HUES48 (cell line): ENCODE results near the gene TRIO.
"Not testable (repeated sequence)": the region's sequence is repeated elsewhere in the genome, so short reads cannot be mapped to it uniquely, and the experiment has no call there.

Source experiments
- H3K27ac ChIP-seq: one replicate; pipeline ENCODE4 v1.7.0; 2013; ENCODE audit warnings: low read depth, low read length, inconsistent platforms
- H3K27me3 ChIP-seq: 2 replicates; pipeline ENCODE4 v1.6.1; 2013; ENCODE audit warnings: mild to moderate bottlenecking, low read length; ENCODE audit not compliant: control insufficient read depth, insufficient read depth
- H3K36me3 ChIP-seq: 2 replicates; pipeline ENCODE4 v1.6.1; 2013; ENCODE audit warnings: low read length; ENCODE audit not compliant: control insufficient read depth, insufficient read depth
- H3K4me1 ChIP-seq: 2 replicates; pipeline ENCODE4 v1.6.1; 2013; ENCODE audit warnings: mild to moderate bottlenecking, low read length; ENCODE audit not compliant: control insufficient read depth, insufficient read depth
- H3K4me3 ChIP-seq: 2 replicates; pipeline ENCODE4 v1.5.1; 2013; ENCODE audit warnings: mild to moderate bottlenecking, low read depth, low read length
- H3K9ac ChIP-seq: 2 replicates; pipeline ENCODE4 v1.6.1; 2013; ENCODE audit warnings: mild to moderate bottlenecking, low read depth, low read length, moderate library complexity
- H3K9me3 ChIP-seq: 2 replicates; pipeline ENCODE4 v1.6.1; 2013; ENCODE audit warnings: low read length; ENCODE audit not compliant: control insufficient read depth, insufficient read depth

Gene TRIO

DNA sequence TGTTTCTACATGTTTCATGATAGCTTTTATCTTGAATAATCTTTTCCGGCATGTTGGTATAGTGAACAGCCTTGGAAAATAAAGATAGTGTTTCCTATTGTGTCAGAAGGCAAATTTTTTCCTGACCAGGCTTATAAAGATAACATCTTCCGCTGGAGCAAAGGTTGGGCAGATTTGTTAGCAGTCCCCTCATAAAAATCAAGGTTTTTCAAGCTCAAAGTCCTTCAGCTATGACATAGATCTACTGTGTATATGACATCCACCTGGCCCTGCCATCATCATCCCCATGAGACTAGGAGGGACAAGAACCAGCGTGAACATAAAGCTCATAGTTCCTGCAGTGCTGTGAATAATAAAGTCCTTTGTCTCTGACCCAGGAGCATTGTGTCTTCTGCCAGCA is 408.1 kb downstream of the TRIO start:
- no peaks in the 10 kb centered on the region for H3K36me3 ChIP-seq
- no peak overlapping the region for H3K27ac ChIP-seq
- no peak overlapping the region for H3K9ac ChIP-seq
- H3K27me3 ChIP-seq, result no peaks in the 10 kb centered on the region
- H3K4me1 ChIP-seq, result no peaks in the 10 kb centered on the region
- no peaks in the 10 kb centered on the region for H3K9me3 ChIP-seq
- no peak overlapping the region for H3K4me3 ChIP-seq

DNA sequence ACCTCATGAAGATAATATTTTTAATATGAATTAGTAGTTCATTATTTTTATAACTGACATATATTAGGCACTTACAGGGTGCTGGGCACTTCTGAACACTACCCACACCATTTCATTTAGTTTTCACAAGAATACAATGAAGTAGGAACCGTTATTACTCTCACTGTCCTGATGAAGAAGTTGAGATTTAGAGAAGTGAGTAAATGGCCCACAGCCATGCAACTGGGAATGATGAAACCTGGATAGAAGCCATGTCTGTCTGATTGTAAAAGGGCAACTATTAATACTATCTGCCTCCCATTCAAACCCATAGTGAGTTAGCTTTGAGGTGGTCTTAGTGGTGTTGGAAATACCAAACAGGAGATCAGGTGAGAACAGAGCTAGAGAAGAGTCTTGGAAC is 408.9 kb downstream of the TRIO start:
- Histone ChIP-seq H3K27me3 (no peaks in the 10 kb centered on the region), H3K9me3 (no peaks in the 10 kb centered on the region), H3K27ac (no peak overlapping the region), H3K4me3 (no peak overlapping the region), H3K4me1 (no peaks in the 10 kb centered on the region), H3K36me3 (no peaks in the 10 kb centered on the region), H3K9ac (no peak overlapping the region)

DNA sequence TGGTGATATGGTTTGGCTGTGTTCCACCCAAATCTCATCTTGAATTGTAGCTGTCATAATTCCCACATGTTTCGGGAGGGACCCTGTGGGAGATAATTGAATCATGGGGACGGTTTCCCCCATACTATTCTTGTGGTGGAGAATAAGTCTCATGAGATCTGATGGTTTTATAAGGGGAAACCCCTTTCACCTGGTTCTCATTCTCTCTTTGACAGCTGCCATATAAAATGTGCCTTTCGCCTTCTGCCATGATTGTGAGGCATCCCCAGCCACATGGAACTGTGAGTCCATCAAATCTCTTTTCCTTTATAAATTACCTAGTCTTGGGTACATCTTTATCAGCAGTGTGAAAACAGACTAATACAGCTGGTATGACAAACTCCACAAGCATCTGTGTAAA is 411.1 kb downstream of the TRIO start:
- H3K4me1 ChIP-seq, H3K36me3 ChIP-seq, H3K4me3 ChIP-seq, H3K9ac ChIP-seq, H3K9me3 ChIP-seq, H3K27me3 ChIP-seq, H3K27ac ChIP-seq: not testable (repeated sequence)

DNA sequence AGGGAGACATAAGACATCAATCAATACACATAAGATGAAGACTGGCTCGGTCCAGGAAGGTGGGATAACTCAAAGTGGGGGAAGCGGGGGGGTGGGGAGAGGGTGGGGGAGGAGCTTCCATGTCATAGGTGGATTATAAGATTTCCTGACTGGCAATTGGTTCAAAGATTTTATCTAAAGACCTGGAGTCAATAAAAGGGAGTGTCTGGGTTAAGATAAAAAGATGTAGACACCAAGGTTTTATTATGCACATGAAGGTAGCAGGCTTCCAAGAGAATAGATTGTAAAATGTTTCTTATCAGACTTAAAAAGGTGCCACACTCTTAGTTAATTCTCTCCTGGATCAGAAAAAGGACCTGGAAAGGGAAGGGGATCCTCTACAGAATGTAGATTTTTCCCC is 412.9 kb downstream of the TRIO start:
- H3K9ac ChIP-seq, result no peak overlapping the region
- no peak overlapping the region for H3K4me3 ChIP-seq
- no peaks in the 10 kb centered on the region for H3K36me3 ChIP-seq
- H3K27me3 ChIP-seq, result no peaks in the 10 kb centered on the region
- no peaks in the 10 kb centered on the region for H3K4me1 ChIP-seq
- H3K9me3 ChIP-seq, result no peaks in the 10 kb centered on the region
- H3K27ac ChIP-seq, result no peak overlapping the region

DNA sequence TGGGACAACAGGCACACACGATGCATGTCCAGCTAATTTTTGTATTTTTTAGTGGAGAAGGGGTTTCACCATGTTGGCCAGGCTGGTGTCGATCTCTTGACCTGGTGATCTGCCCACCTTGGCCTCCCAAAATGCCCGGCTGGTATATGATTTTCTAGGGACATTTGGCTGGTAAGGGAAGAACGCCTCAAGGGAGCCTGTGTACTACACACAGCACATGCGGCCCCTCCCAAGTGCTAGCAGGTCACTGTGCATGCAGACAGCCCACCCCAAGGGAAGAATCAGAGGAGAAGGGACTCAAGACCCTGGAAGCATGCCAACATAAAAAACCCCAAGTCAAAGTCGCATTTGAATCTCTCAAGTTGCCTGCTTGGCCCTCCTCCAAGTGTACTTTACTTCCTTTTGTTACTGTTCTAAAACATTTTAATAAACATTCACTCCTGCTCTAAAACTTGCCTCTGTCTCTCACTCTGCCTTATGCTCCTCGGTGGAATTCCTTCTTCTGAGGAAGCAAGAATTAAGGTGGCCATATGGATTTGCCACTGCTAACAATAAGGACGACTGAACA is 414.1 kb downstream of the TRIO start:
- no peaks in the 10 kb centered on the region for H3K9me3 ChIP-seq
- H3K9ac ChIP-seq, result no peak overlapping the region
- H3K4me1 ChIP-seq, result no peaks in the 10 kb centered on the region
- no peaks in the 10 kb centered on the region for H3K27me3 ChIP-seq
- H3K4me3 ChIP-seq, result no peak overlapping the region
- H3K36me3 ChIP-seq, result no peaks in the 10 kb centered on the region
- no peak overlapping the region for H3K27ac ChIP-seq

DNA sequence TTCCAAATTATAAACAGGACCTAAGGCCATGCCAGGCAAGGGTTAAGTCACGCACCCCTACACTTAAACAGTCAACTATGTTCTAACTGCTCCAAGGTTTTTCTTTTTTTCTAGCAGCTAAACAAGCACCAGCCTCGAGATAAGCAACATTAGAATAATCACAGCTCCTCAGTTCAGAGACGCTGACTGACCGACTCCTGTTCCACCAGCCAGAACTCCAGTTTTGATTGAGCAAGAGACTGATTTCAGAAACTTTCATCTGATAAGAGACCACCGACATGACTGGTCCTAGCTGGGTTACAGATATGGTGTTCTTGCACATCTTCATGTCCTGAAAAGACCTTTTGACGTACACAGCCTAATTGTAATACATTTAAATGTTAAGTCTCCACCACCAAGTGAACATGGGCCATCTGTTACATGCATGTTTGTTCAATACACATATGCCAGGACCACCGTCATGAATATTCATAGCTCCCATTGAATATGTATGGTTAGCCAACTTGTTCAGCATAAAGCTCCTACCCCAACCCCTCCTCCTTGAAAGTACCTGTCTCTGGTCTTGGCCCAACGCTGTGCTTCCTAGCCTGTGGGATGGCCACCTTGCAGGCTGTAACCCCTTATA is 414.8 kb downstream of the TRIO start:
- no peaks in the 10 kb centered on the region for H3K36me3 ChIP-seq
- no peaks in the 10 kb centered on the region for H3K27me3 ChIP-seq
- no peak overlapping the region for H3K4me3 ChIP-seq
- H3K9ac ChIP-seq, result no peak overlapping the region
- H3K4me1 ChIP-seq, result no peaks in the 10 kb centered on the region
- H3K9me3 ChIP-seq, result no peaks in the 10 kb centered on the region
- H3K27ac ChIP-seq, result no peak overlapping the region
